ENCODE results near the gene ROBO1.

ROBO1 gene

DNA sequence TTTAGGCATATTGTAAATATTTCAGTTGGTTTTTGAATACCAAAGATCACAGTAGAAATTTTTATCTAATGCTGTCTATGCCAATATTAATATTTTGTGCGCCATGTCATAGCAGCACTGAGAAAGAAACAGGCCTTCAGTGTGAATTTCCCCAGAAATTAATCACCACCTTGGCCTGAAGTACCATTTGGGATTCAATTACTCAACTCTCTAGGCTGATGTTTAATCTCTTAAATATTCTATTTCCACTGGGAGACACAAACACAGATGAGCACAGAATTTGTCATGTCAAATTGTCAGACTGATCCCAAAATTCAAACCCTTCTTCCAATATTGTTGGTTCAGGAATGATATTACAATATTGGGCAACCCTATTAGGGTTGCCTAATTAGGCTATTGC is 509.3 kb downstream of the ROBO1 start:
- Histone ChIP-seq H3K4me3 (ENCODE audit: low read depth in 1 of 2, low read length in 1 of 2) (no peak overlapping the region), H3K36me3 (no peaks in the 10 kb centered on the region), H3K4me1 (ENCODE audit: control insufficient read depth in 1 of 2, insufficient read depth in 1 of 2, low read depth in 1 of 2, low read length in 1 of 2) (no peaks in the 10 kb centered on the region), H3K27me3 (no peaks in the 10 kb centered on the region), H3K27ac (no peak overlapping the region), H3K9me3 (no peaks in the 10 kb centered on the region)
- TF ChIP-seq, protein P1, sequence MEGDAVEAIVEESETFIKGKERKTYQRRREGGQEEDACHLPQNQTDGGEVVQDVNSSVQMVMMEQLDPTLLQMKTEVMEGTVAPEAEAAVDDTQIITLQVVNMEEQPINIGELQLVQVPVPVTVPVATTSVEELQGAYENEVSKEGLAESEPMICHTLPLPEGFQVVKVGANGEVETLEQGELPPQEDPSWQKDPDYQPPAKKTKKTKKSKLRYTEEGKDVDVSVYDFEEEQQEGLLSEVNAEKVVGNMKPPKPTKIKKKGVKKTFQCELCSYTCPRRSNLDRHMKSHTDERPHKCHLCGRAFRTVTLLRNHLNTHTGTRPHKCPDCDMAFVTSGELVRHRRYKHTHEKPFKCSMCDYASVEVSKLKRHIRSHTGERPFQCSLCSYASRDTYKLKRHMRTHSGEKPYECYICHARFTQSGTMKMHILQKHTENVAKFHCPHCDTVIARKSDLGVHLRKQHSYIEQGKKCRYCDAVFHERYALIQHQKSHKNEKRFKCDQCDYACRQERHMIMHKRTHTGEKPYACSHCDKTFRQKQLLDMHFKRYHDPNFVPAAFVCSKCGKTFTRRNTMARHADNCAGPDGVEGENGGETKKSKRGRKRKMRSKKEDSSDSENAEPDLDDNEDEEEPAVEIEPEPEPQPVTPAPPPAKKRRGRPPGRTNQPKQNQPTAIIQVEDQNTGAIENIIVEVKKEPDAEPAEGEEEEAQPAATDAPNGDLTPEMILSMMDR (IDR thresholded peaks at IDR 0.05): no peak

DNA sequence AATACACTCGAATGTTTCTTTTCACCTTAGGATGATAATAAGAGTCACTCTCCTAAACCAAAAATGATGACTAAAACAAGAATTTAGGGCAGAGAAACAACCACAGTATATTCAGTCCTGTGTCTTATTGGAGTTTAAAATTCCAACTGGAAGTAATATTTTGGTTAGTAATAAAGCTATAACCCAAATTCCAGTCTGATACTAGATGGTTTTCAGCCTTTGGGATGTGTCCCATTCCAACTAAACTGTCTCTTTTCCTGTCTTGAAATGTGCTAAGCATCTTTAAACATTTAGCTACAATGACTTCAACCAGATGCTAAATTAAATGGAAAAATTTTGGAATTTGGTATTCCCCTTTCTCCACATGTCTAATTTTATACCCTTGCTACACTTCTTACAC is 510.0 kb downstream of the ROBO1 start:
- no peaks in the 10 kb centered on the region for H3K4me1 ChIP-seq (ENCODE audit: control insufficient read depth in 1 of 2, insufficient read depth in 1 of 2, low read depth in 1 of 2, low read length in 1 of 2)
- H3K4me3 ChIP-seq (ENCODE audit: low read depth in 1 of 2, low read length in 1 of 2): no peak overlapping the region
- H3K36me3 ChIP-seq: no peaks in the 10 kb centered on the region
- no peak overlapping the region for H3K27ac ChIP-seq
- H3K9me3 ChIP-seq: no peaks in the 10 kb centered on the region
- TF ChIP-seq, protein P1 (IDR thresholded peaks at IDR 0.05): no peak
- no peaks in the 10 kb centered on the region for H3K27me3 ChIP-seq

DNA sequence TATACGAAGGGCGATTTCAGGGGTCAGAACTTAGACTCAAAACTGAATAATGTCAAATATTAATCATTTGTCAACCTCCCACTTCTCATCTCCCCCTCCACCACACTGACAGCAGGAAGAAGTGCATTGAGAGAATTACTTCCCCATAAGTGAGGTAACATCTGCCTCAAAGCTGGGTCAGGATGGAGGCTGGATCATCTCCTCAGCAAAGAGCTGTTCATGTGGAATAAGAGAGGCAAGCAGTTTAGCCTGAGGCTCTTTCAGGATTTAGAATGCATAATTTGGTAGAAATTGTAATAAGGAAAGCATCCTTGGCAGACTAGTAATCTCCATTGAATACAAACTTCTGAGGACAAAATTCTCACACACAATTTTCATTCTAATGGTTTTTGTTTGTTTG is 512.1 kb downstream of the ROBO1 start:
- no peak overlapping the region for H3K27ac ChIP-seq
- H3K9me3 ChIP-seq: no peaks in the 10 kb centered on the region
- H3K36me3 ChIP-seq: no peaks in the 10 kb centered on the region
- no peak overlapping the region for H3K4me3 ChIP-seq (ENCODE audit: low read depth in 1 of 2, low read length in 1 of 2)
- H3K4me1 ChIP-seq (ENCODE audit: control insufficient read depth in 1 of 2, insufficient read depth in 1 of 2, low read depth in 1 of 2, low read length in 1 of 2): no peaks in the 10 kb centered on the region
- TF ChIP-seq, protein P1 (IDR thresholded peaks at IDR 0.05): no peak
- H3K27me3 ChIP-seq: no peaks in the 10 kb centered on the region

DNA sequence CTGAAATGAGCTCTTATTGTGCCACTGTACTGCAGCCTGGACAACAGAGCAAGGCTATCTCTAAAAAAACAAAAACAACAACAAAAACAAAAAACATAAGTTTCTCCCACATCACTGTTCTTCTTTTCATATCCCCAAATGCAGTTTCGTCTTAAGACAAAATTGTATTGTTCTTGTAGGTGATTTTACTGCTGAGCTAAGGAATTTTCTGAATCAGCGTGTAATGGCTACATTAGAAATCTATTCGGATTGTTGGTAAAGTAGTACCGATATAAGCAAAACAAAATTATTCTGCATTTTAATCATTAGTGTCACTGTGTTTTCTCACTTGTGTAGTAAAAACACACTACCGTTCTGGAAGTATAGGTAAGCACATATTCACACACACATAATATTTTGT is 512.5 kb downstream of the ROBO1 start:
- Histone ChIP-seq H3K27ac (no peak overlapping the region), H3K4me3 (ENCODE audit: low read depth in 1 of 2, low read length in 1 of 2) (no peak overlapping the region), H3K27me3 (no peaks in the 10 kb centered on the region), H3K36me3 (no peaks in the 10 kb centered on the region), H3K9me3 (no peaks in the 10 kb centered on the region), H3K4me1 (ENCODE audit: control insufficient read depth in 1 of 2, insufficient read depth in 1 of 2, low read depth in 1 of 2, low read length in 1 of 2) (no peaks in the 10 kb centered on the region)
- TF ChIP-seq, protein P1 (IDR thresholded peaks at IDR 0.05): no peak

DNA sequence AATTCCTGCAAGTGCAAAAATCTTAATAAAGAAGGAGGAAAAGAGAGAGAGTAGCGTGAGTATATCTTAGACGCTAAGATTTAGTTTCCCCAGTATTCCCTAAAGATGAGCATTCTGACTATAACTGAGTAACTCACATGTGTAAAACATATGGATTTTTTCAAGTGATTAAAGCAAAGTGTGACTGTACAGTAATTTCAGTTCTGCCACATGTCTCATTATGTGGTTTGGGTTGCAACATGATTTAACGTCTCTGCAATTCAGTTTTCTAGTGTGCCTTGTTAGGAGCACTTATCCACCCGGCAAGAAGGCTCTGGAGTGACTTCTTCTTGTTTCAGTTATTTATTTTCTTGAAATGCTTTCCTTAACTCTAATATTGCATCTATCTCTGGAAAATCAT is 514.1 kb downstream of the ROBO1 start:
- no peaks in the 10 kb centered on the region for H3K4me1 ChIP-seq (ENCODE audit: control insufficient read depth in 1 of 2, insufficient read depth in 1 of 2, low read depth in 1 of 2, low read length in 1 of 2)
- H3K4me3 ChIP-seq (ENCODE audit: low read depth in 1 of 2, low read length in 1 of 2): no peak overlapping the region
- no peaks in the 10 kb centered on the region for H3K27me3 ChIP-seq
- TF ChIP-seq, protein P1 (IDR thresholded peaks at IDR 0.05): no peak
- no peaks in the 10 kb centered on the region for H3K9me3 ChIP-seq
- no peak overlapping the region for H3K27ac ChIP-seq
- H3K36me3 ChIP-seq: no peaks in the 10 kb centered on the region

DNA sequence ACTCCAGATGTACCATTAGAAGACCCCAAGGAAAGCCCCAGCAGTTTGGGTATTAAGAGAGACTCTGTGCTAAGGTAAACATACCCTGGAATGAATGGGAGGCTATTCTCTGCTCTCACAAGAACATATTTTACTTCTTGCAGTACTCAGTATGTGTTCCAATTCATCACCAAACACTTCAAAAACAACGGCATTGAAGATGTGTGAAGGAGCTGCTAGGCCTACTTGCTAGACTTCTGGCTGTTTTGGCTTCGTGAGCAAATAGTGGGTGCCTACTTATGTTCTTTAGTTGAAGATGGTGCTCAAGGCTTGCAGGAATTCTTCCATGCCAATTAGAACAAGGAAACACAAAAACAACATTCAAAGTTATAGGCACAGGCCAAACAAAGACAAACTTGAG is 514.5 kb downstream of the ROBO1 start:
- TF ChIP-seq, protein P1 (IDR thresholded peaks at IDR 0.05): no peak
- no peaks in the 10 kb centered on the region for H3K36me3 ChIP-seq
- H3K4me1 ChIP-seq (ENCODE audit: control insufficient read depth in 1 of 2, insufficient read depth in 1 of 2, low read depth in 1 of 2, low read length in 1 of 2): no peaks in the 10 kb centered on the region
- H3K27me3 ChIP-seq: no peaks in the 10 kb centered on the region
- H3K4me3 ChIP-seq (ENCODE audit: low read depth in 1 of 2, low read length in 1 of 2): no peak overlapping the region
- no peaks in the 10 kb centered on the region for H3K9me3 ChIP-seq
- H3K27ac ChIP-seq: no peak overlapping the region
